Keratinocyte (primary cell): ENCODE measurements around the gene ANKRD44. TPM values are rescaled to one million over a fixed set of nuclear protein-coding genes. Genes with fewer than 3 reads are reported as not detected.
"Not testable (repeated sequence)": the region's sequence is repeated elsewhere in the genome, so short reads cannot be mapped to it uniquely, and the experiment has no call there.

Experiments
- DNase-seq: peaks from one replicate; pipeline ENCODE4 v3.0.0-alpha.2; 2011; ENCODE audit warnings: low read depth, missing footprints, low spot score
- FAIRE-seq: peaks from 2 replicates; lab custom pipeline; 2011; peaks lifted over from hg19 to GRCh38; lab: Jason Lieb, UNC
- H2AFZ ChIP-seq: 2 replicates; pipeline ENCODE4 v1.6.0; 2012; ENCODE audit warnings: low read length, control low read depth, inconsistent platforms; ENCODE audit not compliant: control insufficient read depth
- H3K27ac ChIP-seq: 2 replicates; pipeline ENCODE4 v1.5.1; 2011; ENCODE audit warnings: low read length; ENCODE audit not compliant: control insufficient read depth, insufficient read depth
- H3K27me3 ChIP-seq: 3 replicates; pipeline ENCODE4 v1.6.0; 2011; ENCODE audit warnings: low read length; ENCODE audit not compliant: control insufficient read depth, insufficient read depth; ENCODE audit errors: extremely low read depth
- H3K36me3 ChIP-seq, 2 experiments: 2 replicates in 1 of 2; 3 replicates in 1 of 2; pipeline ENCODE4 v1.5.1; 2011; ENCODE audit warnings: low read length in 2 of 2, mild to moderate bottlenecking in 1 of 2; ENCODE audit not compliant: control insufficient read depth in 2 of 2, insufficient read depth in 2 of 2; ENCODE audit errors: extremely low read depth in 1 of 2
- H3K4me1 ChIP-seq: 3 replicates; pipeline ENCODE4 v1.5.1; 2011; ENCODE audit warnings: low read length; ENCODE audit not compliant: control insufficient read depth, insufficient read depth; ENCODE audit errors: extremely low read depth
- H3K4me2 ChIP-seq: 3 replicates; pipeline ENCODE4 v1.6.0; 2011; ENCODE audit warnings: low read depth, low read length; ENCODE audit not compliant: control insufficient read depth, insufficient read depth; ENCODE audit errors: extremely low read depth
- H3K4me3 ChIP-seq, 3 experiments: fragments of 200-600 bp in 1 of 3; sonication (generic) in 1 of 3; 2 replicates in 2 of 3; 3 replicates in 1 of 3; pipeline ENCODE4 v1.5.1; 2011 to 2016; ENCODE audit warnings: low read length in 3 of 3, mild to moderate bottlenecking in 3 of 3, control low read depth in 2 of 3, inconsistent platforms in 1 of 3, low read depth in 1 of 3, mixed read lengths in 1 of 3, mixed run types in 1 of 3, moderate library complexity in 1 of 3; ENCODE audit not compliant: control insufficient read depth in 2 of 3, insufficient read depth in 2 of 3; ENCODE audit errors: extremely low read depth in 1 of 3
- H3K79me2 ChIP-seq: 2 replicates; pipeline ENCODE4 v1.6.0; 2012; ENCODE audit warnings: low read length; ENCODE audit not compliant: control insufficient read depth, insufficient read depth
- H3K9ac ChIP-seq: 3 replicates; pipeline ENCODE4 v1.6.0; 2011; ENCODE audit warnings: low read length; ENCODE audit not compliant: control insufficient read depth, insufficient read depth; ENCODE audit errors: extremely low read depth
- H3K9me1 ChIP-seq: 3 replicates; pipeline ENCODE4 v1.6.0; 2011; ENCODE audit warnings: low read length; ENCODE audit not compliant: control insufficient read depth, insufficient read depth; ENCODE audit errors: extremely low read depth
- H3K9me3 ChIP-seq: 2 replicates; pipeline ENCODE4 v1.5.1; 2012; ENCODE audit warnings: low read depth, low read length; ENCODE audit not compliant: control insufficient read depth
- H4K20me1 ChIP-seq: 3 replicates; pipeline ENCODE4 v1.6.0; 2011; ENCODE audit warnings: low read length; ENCODE audit not compliant: control insufficient read depth, insufficient read depth; ENCODE audit errors: extremely low read depth
- CTCF ChIP-seq, 3 experiments: IDR thresholded peaks in 1 of 3; conservative IDR thresholded peaks in 1 of 3; optimal IDR thresholded peaks in 1 of 3; 2 replicates in 2 of 3; 3 replicates in 1 of 3; pipeline versions ENCODE3 to v1.5.1; 2011; ENCODE audit warnings: low read length in 3 of 3, mild to moderate bottlenecking in 3 of 3, moderate library complexity in 2 of 3, control low read depth in 1 of 3, inconsistent platforms in 1 of 3; ENCODE audit not compliant: insufficient read depth in 2 of 3; ENCODE audit errors: extremely low read depth in 1 of 3
- EZH2 ChIP-seq: IDR thresholded peaks from one replicate; pipeline ENCODE4 v1.6.1; 2012; ENCODE audit warnings: inconsistent platforms, mild to moderate bottlenecking, low read length, moderate library complexity
- dilution Hi-C: fragments of 300-500 bp; cut with MboI; formaldehyde crosslinking; loops from one replicate; pipeline ENCODE4 v1.7.0; 2020; ENCODE audit warnings: low sequenced_read_pairs; ENCODE audit not compliant: extremely low pct_ligation_motif_present
- polyA plus RNA-seq, 5 experiments: library from polyadenylated mRNA; depleted of rRNA in 3 of 5; stranded (reverse) in 3 of 5; stranded (forward) in 1 of 5; unstranded in 1 of 5; fragments of >200 nt; gene quantifications; 1 replicate in 1 of 5; 2 replicates in 3 of 5; 3 replicates in 1 of 5; pipeline versions ENCODE4 v1.2.1 to v1.2.3, GENCODE V29; 2011 to 2012; ENCODE audit warnings: missing spikeins in 2 of 5, low read depth in 1 of 5, low replicate concordance in 1 of 5

Gene ANKRD44
- polyA plus RNA-seq, 1 donor (not counting 4 experiments of a cell fraction or from before 2014, with no cell fraction given) = 0.35 TPM

- Histone ChIP-seq H3K4me2 (no peak overlapping the region), H3K27ac (no peak overlapping the region), H3K9me3 (no peaks in the 10 kb centered on the region), H3K27me3 (no peaks in the 10 kb centered on the region), H3K36me3 (no peaks in the 10 kb centered on the region), H4K20me1 (no peaks in the 10 kb centered on the region), H3K9ac (no peak overlapping the region), H3K79me2 (no peaks in the 10 kb centered on the region), H2AFZ (no peak overlapping the region), H3K4me1 (no peaks in the 10 kb centered on the region), H3K4me3 (no peak overlapping the region), H3K9me1 (no peaks in the 10 kb centered on the region)
- dilution Hi-C loops = no loop called here
- FAIRE-seq (no peak), DNase-seq (no peak)
- TF ChIP-seq EZH2 (no peak), CTCF (optimal IDR thresholded peaks at IDR 0.05 in 1 of 3, IDR thresholded peaks at IDR 0.05 in 1 of 3, conservative IDR thresholded peaks at IDR 0.05 in 1 of 3; ENCODE audit: extremely low read depth in 1 of 3, insufficient read depth in 2 of 3, low read length in 3 of 3) (no peak)
These were observed 17.1 kb downstream of the ANKRD44 start for GRCh38 chr2:197293252-197294007.

- no peaks in the 10 kb centered on the region for H3K79me2 ChIP-seq
- H3K27me3 ChIP-seq = no peaks in the 10 kb centered on the region
- no peak overlapping the region for H3K9ac ChIP-seq
- no peak overlapping the region for H3K4me2 ChIP-seq
- TF ChIP-seq CTCF (optimal IDR thresholded peaks at IDR 0.05 in 1 of 3, IDR thresholded peaks at IDR 0.05 in 1 of 3, conservative IDR thresholded peaks at IDR 0.05 in 1 of 3; ENCODE audit: extremely low read depth in 1 of 3, insufficient read depth in 2 of 3, low read length in 3 of 3) (no peak), EZH2 (no peak)
- H3K4me3 ChIP-seq = no peak overlapping the region
- H3K9me3 ChIP-seq = no peaks in the 10 kb centered on the region
- H3K9me1 ChIP-seq = no peaks in the 10 kb centered on the region
- no peaks in the 10 kb centered on the region for H4K20me1 ChIP-seq
- no peak for FAIRE-seq
- H3K27ac ChIP-seq = no peak overlapping the region
- dilution Hi-C loops = no loop called here
- H2AFZ ChIP-seq = no peak overlapping the region
- no peaks in the 10 kb centered on the region for H3K36me3 ChIP-seq
- no peak for DNase-seq
- no peaks in the 10 kb centered on the region for H3K4me1 ChIP-seq
These were observed 18.0 kb downstream of the ANKRD44 start for GRCh38 chr2:197292619-197293018.

GRCh38 chr2:197287596-197287932, 23.0 kb downstream of the ANKRD44 start:
- H4K20me1 ChIP-seq, H3K9me1 ChIP-seq, H2AFZ ChIP-seq, H3K27me3 ChIP-seq, dilution Hi-C loops, H3K4me3 ChIP-seq, H3K79me2 ChIP-seq, H3K27ac ChIP-seq, H3K9me3 ChIP-seq, DNase-seq, H3K4me1 ChIP-seq, H3K36me3 ChIP-seq, H3K9ac ChIP-seq, H3K4me2 ChIP-seq, FAIRE-seq: not testable (repeated sequence)
